Activated CD4-positive, CD25-positive, alpha-beta regulatory T cell treated with anti-CD3 and anti-CD28 coated beads, Interleukin-2, amount 50 U/mL, for 72 hours (primary cell): ENCODE measurements around the gene PAIP1.
"Not testable (repeated sequence)": the region's sequence is repeated elsewhere in the genome, so short reads cannot be mapped to it uniquely, and the experiment has no call there.

ENCODE experiments used
- DNase-seq: peaks from one replicate; pipeline ENCODE4 v3.0.0; 2021

PAIP1 gene, protein sequence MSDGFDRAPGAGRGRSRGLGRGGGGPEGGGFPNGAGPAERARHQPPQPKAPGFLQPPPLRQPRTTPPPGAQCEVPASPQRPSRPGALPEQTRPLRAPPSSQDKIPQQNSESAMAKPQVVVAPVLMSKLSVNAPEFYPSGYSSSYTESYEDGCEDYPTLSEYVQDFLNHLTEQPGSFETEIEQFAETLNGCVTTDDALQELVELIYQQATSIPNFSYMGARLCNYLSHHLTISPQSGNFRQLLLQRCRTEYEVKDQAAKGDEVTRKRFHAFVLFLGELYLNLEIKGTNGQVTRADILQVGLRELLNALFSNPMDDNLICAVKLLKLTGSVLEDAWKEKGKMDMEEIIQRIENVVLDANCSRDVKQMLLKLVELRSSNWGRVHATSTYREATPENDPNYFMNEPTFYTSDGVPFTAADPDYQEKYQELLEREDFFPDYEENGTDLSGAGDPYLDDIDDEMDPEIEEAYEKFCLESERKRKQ

DNA sequence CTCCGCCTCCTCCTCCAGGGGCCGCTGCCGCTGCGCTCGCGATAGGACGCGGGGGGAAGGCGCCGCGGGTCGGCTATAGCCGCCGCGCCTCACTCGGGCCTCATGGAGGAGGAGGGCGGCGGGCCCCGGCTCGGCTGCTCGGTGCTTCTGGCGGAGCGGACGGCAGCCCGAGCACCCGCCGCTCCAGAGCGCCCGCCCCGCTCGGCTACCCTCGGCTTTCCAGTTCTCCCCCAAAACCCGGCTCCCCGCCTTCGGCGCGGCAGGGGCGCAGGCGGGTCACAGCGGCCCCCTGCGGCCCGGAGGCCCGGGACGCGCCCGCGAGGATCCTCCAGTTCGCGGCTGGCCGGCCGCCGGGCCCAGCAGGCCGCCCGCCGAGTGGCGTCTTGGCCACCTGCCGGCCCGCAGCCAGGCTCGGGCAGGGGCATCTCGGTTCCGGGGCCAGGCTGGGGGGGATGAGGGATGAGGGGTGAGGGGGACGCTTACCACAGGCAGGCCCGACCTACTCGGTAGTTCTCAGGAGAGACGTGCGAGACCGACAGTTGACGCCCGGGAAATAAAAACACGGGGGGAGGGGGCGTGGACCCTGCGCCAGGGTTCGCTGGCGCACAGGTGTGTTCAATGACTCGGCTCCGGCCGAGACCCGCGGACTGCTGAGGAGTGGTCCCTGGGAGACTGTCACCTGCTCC, at the start of gene PAIP1:
TSS of gene PAIP1 (minus strand) at position 221 of the 686 bp plus-strand sequence. CDS start 231 bp downstream, outside the sequence.
- DNase-seq: peak; percentile 87

DNA sequence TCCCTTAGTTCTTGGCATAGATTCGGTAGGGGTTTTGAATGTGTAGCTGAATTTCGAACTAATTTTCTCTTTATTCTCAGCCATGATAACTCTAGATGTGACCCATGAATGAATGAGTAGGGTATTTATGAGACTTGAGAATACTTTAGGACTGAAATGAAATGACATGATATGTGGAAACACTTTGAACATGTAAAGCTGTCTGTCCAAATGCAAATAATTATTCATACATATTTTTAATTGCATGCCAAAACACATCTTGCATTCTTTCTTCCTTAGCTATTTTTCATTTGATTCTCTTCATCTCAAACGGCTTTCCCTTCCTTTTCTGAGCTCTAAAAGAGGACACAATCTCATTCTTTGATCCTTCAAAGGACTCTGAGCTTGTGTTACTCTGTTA, 49.5 kb upstream of the PAIP1 start:
- DNase-seq: no peak

DNA sequence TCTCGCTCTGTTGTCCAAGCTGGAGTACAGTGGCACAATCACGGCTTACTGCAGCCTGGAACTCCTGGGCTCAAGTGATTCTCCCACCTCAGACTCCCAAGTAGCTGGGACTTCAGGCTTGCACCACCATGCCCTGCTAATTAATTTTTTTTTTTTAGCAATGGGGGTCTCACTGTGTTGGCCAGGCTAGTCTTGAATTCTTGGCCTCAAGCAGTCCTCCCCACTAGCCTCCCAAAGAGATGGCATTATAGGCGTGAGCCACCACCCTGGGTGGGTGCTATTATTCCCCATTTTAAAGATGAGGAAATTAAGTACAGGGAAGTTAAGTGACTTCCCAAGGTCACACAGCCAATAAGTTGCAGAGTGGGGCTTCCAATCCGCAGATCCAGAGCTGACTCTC, 47.8 kb upstream of the PAIP1 start:
- DNase-seq: no peak

DNA sequence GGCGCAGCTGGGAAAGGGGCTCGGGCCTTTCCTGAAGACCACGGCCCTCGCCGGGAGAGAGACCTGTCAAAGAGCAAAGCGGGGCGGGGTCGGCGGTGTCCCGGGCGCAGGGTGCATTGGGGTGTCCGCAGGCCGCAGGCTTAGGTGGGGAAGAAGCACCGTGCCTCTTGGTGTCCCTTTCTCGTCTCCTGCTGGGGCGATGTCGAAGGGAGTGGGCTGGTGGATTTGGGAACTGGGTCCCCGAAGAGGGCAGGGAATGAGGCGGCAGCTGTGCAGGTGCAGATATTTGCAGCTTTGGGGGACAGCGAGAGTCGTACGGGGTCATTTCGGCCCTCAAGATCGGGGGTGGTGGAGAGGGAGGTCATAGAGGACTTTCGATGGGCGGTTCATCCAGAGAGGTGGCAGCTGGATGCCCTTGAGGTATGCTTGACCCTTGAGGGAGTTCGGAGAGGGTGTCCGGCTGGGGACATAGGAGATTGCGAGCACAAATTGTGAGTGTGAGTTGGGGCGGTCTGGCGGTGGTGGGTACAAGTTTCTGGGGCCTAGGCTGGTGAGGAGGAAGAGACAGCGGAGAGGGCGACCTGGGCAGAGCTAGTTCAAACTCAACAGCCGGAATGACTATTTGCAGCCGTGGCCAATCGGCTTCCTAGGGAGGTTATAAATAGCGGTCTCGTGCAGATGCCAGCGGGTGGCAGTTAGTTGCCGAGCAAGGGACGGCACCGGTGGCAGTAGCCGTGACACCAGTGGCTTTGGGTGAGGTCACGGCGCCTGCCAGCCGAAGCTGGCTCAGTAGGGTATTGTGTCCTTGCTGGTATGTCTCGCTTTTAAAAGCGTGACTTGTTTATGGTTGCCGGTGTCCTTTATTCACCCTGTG, 46.7 kb upstream of the PAIP1 start:
- DNase-seq: peak; percentile 72

DNA sequence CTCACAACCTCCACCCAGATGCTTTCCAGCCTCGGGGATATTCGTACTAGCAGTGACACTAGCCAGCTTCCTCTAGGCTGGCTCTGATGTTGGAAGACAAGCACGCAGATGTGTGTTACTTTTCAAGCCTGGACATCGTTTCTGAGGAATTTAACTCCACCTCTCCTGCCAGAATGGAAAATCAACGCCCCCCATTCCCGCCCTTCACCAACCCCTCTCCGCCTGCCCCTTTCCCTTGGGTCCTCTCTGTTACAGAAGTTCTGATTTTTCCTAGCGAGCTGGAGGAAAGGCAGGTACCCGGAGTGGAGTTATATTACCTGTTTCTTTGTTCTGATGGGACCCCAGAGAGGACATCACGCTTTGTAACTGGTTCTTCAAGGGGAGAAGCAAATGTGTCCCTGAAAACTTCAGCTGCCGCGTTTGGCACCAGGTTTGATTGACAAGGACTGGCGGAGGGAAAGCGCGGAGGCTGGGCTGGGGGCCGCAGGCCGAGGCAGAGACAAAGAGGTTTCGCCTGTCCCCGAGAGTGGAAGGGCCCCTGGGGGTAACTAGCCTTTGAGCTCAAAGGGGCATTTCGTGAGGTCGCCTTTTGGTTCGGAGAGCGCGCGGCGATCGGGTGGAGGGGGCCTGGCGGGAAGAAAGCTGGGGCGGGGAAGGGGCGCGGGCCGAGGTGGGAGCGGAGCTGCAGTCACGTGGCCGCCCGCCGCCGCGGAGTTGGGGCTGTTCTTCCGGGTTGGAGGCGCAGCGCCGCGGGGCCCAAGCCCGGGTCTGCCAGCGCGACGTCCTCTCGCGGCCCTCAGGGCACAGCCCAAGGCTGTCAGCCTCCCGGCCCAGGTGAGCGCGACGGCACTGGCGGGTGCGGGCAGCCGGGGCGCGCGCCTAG, 45.8 kb upstream of the PAIP1 start, which contains the start of gene NNT:
TSS of gene NNT (plus strand) at position 720 of the 883 bp plus-strand sequence. CDS start 6,016 bp downstream, outside the sequence.
- DNase-seq: peak; percentile 82

DNA sequence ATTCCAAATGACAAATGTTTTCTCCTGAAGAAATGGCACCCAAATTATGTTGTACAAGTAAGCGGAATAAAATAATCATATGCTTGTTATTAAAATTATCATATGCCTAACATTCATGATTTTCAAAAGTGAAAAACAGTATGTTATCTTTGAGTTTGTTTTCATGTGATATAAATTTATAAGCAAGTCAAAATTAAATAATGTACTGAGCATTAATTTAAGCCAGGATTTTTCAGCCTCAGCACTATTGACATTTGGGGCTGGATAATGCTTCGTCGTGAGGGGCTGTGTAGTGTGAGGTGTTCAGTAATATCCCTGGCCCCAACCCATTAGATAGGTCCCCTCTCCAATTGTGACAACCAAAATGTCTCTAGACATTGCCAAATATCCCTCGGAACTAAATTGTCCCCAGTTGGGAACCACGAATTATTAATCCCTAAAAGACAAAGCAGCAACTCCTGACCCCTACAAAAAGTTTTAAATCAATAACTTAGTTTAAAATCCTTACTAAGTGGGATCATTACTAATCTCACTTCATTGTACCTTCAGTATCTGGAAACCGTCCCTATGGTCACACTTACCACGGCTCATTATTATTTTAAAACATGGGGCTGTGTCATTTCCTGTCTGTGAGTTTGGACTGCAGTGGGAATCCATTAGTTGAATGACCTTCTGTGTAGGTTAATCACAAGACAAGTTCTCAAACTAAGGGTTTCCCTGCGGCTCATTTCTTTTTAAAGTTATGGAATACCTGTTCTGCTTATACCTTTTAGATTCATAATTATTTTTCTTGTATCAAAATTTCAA, 44.8 kb upstream of the PAIP1 start:
- DNase-seq: no peak

DNA sequence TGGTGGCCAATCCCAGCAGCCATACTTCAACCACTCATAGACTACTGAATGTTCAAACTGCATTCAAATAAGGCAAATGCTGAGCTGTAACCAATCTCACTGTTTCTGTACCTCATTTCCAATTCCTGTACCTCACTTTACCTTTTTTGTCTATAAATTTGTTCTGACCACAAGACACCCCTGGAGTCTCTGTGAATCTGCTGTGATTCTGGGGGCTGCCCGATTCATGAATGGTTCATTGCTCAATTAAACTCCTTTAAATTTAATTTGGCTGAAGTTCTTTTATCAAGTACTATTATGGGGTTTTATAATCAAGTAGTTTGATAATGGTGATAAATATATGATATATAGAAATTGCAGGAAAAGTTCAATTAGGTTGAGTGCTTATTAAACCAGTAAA, 42.0 kb upstream of the PAIP1 start:
- not testable (repeated sequence) for DNase-seq

DNA sequence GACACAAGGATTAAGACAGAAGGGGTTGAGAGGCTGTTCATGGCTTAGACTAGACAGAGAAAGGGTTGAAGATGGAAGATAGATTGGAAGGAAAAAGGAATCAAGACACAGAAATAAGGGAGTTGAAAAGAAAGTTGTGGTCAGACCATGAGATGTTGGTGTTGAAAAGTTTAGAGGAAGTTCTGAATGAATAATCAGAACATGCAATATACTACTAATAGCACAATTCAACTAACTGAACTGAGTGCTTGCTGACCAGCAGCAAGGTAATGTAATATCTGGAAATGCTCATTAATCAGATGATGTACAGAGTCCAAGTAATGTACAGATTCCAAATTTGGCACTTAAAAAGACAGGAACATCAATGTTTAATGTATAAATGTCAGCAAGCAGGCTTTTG, 35.5 kb upstream of the PAIP1 start:
- no peak for DNase-seq

DNA sequence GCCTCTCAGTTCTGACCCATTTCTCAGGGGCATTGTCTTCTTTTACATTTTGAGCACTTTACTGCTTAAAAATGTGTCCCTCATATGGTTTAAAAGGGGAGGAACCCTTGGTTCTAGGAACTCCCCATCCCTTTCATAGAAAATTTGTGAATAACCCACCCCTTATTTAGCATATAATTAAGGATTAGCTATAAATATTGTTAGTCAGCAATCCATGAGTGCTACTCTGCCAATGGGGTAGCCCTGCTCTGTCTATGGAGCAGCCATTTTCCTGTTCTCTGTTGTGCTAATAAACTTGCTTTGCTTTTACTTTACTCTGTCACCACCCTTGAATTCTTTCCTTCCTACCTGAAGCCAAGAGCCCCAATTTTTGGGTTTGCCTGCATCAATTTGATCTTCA, 33.8 kb upstream of the PAIP1 start:
- no peak for DNase-seq

DNA sequence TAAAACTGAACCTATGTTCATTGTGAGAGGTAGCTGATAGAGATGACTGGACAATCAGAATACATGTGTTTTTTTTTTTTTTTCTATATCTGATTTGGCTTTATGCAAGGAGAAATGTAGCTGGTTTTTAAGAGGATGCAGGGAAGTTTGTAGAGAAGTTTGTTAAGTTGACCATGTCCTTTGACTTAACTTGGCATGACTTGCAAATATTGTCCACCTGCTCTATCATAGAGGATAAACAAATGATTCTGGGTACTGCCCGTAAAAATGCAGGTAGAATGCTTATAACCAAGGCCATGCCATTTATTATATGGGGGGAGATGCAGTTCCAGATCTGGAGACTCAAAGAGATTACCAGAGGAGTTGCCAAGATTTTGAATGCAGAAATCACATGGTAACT, 32.4 kb upstream of the PAIP1 start:
- DNase-seq: no peak

DNA sequence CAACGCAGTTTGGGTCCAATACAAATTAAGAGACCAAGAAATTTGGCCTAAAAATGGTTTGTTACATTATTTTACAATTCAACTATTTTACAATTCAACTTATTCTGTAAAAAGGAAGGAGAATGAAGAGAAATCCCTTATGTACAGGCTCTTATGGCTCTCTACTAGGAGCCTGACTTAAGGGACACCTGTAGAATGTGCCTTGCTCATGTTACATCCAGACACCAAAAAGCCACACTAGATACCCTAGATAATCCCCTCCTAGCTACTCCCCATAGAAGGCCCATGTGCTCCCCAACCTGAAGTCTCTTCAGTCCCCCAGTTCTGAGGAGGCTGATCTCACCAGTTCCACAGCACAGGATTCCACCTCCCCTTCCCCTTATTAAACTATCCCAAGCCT, 32.0 kb upstream of the PAIP1 start:
- DNase-seq: no peak

DNA sequence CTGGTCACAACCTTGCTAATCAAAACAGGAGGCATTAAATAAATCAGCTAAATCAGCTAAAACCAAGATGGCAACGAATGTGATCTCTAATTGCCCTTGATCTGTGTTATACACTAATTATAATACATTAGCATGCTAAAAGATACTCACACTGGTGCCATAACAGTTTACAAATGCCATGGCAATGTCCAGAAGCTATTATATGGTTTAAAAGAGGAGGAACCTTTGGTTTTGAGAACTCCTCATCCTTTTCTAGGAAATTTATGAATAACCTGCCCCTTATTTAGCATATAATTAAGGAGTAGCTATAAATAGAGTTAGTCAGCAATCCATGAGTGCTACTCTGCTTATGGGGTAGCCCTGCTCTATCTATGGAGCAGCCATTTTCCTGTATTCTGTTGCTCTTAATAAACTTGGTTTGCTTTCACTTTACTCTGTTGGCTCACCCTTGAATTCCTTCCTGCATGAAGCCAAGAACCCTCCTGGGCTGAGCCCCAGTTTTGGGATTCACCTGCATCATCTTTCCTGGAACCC, 27.4 kb upstream of the PAIP1 start:
- DNase-seq: no peak

DNA sequence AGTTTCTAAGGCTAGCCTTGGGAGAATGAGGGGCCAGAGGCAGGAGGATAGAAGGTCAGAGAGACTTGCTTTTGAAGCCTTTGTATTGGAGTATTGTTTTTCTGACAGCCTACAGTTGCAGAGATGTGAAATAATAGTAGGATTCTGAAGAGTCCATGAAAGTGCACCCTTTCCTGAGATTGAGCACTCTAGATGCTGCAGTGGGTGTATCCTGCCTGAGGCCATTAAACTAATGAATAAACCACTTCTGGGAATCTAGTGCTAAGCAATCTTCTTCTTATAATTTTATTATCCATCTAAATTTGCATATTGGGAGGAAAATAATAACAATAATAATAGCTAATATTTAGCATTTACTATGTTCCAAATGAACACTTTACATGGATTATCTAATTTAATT, 26.8 kb upstream of the PAIP1 start:
- DNase-seq: no peak

DNA sequence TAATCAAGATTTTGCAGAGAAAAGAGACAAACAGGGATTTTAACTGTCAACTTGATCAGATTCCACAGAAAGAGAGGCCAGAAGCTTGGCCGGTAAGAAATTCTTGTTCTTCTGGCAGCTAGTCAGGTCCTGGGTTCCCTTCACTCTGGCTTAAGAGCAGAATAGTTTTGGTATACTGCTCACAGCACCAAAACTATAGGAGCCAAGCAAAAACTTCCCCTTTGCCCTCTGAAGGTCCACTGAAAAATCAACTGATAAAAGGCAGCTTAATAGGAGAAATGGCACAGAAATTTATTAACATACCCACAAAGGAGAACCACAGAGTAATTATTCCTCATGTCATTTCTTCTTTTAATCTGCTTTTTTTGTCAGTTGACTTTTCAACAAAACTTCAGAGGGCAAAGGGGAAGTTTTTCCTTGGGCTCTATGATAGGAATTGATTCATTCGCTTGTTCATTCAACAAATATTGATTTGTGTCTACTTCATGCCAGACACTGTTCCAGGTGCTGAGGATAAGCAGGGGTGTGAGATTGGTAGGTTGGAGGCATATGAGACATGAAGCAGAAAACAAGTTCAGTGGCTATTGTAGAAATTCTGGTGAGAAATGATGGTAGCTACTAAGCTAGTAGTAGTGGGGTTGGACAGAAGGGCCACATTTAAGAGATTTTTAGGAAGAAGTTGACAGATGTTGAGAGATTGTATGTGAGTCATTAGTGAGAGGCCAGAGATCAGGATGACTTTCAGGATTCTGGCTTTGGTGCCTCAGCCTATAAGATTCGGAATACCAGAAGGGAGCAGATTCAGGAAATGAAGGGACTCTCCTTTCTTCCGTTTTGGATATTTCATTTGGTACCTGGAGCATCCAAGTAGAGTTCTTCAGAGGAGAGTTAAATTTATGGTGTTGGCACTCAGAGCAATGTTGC, 25.5 kb upstream of the PAIP1 start:
- DNase-seq: no peak

DNA sequence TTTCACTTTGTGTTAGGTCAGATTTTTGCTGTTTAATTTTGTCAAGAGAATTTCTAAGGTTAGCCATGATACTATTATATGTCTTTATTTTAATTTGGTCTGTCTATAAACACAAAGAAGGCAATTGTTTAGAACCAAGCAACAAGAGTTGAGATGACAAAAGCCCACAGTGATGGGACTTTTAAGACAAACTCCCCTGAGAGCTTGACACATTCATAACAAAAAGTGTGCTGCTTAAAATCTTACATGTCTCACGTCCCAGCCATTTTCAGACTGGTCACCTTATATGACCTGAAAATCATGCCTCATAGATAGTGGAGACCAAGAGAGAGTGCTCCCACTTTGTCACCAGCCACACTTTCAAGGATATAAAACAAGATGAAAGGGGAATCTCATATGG, 24.5 kb upstream of the PAIP1 start:
- DNase-seq: no peak

DNA sequence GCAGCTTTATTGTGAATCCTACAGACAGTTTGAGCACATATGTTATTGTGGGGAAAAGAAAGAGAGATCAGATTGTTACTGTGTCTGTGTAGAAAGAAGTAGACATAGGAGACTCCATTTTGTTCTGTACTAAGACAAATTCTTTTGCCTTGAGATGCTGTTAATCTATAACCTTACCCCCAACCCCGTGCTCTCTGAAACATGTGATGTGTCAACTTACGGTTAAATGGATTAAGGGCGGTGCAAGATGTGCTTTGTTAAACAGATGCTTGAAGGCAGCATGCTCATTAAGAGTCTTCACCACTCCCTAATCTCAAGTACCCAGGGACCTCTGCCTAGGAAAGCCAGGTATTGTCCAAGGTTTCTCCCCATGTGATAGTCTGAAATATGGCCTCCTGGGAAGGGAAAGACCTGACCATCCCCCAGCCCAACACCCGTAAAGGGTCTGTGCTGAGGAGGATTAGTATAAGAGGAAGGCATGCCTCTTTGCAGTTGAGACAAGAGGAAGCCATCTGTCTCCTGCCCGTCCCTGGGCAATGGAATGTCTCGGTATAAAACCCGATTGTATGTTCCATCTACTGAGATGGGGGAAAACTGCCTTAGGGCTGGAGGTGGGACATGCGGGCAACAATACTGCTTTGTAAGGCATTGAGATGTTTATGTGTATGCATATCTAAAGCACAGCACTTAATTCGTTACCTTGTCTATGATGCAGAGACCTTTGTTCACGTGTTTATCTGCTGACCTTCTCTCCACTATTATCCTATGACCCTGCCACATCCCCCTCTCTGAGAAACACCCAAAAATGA, 23.7 kb upstream of the PAIP1 start:
- DNase-seq: not testable (repeated sequence)

DNA sequence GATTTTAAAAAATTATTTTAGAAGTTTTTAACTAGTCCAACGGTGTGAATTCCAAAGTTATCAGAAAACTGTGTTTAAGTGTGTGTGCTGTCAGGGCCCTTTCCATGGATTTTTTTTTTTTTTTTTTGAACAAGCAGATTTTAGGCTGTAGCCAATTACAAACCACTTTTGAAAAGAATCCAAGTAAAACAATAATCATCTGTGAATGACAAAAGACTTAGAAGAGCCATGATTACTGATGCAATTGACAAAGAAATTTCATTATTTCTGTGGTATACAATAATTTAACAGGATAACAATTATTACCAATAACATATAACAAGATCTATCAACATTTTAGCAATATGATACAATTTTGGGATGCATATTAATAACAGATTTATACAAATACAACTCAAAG, 16.2 kb upstream of the PAIP1 start:
- no peak for DNase-seq

DNA sequence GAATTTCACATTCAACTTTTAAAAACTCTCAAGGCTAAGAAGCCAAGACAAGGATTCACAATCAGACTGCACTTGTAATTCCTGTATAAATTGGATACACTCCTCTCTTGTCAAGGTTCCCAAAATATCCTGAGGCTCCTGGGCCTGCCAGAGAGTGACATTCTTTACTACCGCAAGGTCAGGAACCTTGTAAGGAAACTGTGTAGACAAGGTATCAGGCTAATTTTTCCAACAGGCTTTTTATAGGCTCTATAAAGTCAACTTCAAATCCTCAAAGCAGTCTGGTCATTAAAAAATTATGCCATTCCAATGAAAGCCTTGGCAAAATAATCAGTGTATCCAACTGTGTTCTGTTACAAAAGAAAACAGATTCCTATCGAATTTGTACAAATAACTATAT, 15.5 kb upstream of the PAIP1 start:
- no peak for DNase-seq

DNA sequence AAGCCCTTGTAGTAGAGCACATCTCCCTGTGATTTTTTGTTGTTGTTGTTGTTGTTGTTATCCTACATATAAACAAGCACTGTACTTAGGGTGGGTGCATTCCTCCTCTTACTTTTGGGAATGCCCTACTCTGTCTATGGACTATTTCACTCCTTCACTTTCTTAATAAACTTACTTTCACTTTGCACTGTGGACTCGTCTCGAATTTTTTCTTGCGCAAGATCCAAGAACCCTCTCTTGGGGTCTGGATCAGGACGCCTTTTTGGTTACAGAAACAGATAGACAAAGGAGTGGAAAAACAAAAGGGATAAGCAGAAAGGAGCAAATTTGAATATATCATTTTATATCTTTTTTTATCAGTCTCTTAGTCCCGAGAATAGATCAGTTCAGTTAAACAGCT, 14.4 kb upstream of the PAIP1 start:
- DNase-seq: no peak
